Measurements from ENCODE around the gene TSPAN5. TPM values are rescaled to one million over a fixed set of nuclear protein-coding genes. Genes with fewer than 3 reads are reported as not detected.

The TSPAN5 gene
- total and polyA plus RNA-seq, 9 of the 15 experiments (the other 6 are each of a cell fraction or from before 2014, with no cell fraction given), result 0.58 to 6.6 (median 0.73) TPM

- TF ChIP-seq C11orf30 (IDR thresholded peaks at IDR 0.05; ENCODE audit: low read depth) (no peak), NR2C2 (CRISPR knock-in tag; IDR thresholded peaks at IDR 0.05) (no peak), NR2C2 (tag; IDR thresholded peaks at IDR 0.05) (peak; percentile 25; the same call in 1 of the 2 replicates), TAF7 (tag; IDR thresholded peaks at IDR 0.05) (no peak), HNRNPH1 (optimal IDR thresholded peaks at IDR 0.05; ENCODE audit: low read depth, low read length) (no peak), MEF2A (IDR thresholded peaks at IDR 0.05; ENCODE audit: control insufficient read depth, low read depth, low read length) (no peak), ZBED1 (IDR thresholded peaks at IDR 0.05) (no peak)
- TF ChIP-seq, protein P1, sequence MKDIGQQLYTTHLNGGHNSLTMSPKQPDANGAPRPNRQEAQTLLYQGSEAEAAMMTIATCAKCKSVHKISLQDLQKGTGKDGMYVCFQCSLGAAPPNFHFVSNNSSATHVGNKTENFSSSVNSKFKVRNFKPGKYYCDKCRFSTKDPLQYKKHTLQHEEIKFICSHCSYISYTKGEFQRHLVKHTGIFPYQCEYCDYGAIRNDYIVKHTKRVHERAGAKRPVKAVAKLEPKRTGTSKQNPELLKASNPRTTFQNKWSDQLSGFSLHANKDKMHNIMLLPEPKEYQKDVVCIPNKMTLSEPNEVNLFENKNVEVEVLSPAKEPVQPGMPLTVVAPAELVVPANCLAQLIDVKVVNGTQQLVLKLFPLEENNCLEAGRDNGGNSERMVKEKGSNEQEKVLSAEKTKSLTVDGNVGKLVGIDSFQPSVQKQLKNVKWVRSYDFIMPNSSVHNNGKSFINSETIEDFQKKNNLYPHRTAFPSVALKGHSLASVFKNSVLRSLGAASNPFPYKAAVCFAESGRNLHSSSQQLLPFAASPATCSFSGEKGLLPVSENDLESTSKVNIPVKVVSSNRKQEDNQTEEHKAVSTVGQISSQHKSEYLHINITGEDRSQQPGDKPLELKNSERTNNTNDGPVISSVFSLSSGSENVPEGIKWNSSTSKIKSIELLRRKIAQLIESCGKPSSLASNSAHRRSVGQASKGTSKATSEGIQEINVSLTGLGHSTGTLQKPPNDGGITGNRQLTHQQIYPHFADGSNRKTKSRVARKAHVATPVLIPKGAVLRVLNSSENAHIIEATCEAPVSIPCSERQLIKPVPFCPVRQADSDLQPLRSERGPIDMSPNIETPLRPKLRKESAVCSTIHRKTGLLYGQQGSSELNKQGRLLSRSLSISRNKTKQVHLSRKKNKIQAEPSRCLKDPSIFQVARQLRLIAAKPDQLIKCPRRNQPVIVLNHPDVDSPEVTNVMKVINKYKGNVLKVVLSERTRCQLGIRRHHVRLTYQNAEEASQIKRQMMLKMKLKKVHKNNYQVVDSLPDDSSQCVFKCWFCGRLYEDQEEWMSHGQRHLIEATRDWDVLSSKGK (CRISPR knock-in tag; IDR thresholded peaks at IDR 0.05), result no peak
- TF ChIP-seq, protein P2, sequence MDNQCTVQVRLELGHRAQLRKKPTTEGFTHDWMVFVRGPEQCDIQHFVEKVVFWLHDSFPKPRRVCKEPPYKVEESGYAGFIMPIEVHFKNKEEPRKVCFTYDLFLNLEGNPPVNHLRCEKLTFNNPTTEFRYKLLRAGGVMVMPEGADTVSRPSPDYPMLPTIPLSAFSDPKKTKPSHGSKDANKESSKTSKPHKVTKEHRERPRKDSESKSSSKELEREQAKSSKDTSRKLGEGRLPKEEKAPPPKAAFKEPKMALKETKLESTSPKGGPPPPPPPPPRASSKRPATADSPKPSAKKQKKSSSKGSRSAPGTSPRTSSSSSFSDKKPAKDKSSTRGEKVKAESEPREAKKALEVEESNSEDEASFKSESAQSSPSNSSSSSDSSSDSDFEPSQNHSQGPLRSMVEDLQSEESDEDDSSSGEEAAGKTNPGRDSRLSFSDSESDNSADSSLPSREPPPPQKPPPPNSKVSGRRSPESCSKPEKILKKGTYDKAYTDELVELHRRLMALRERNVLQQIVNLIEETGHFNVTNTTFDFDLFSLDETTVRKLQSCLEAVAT (IDR thresholded peaks at IDR 0.05), result no peak
Measured at GRCh38 chr4:98474408-98474844, 184.0 kb downstream of the TSPAN5 start (continued).

Data from K562 (cell line).